Left lung (tissue), 10 donors: ENCODE data around the gene XPC. TPM values are rescaled to one million over a fixed set of nuclear protein-coding genes. Genes with fewer than 3 reads are reported as not detected.

Experiments
- ATAC-seq: fragments of 200-7000 bp; cut with Tn5 transposase; one replicate; pipeline ENCODE4 v1.9.1; 2020; ENCODE audit warnings: moderate library complexity
- DNase-seq, 4 donors: peaks; one replicate each; pipeline ENCODE4 v3.0.0-alpha.2; 2013 to 2020
- H3K27ac ChIP-seq, 2 donors: fragments of 200-600 bp; sonication (generic) in 1 of 2; one replicate each; pipeline versions ENCODE4 v1.5.0 to v1.8.0; 2020 to 2021
- H3K27me3 ChIP-seq, 2 donors: fragments of 200-600 bp; sonication (generic) in 1 of 2; one replicate each; pipeline versions ENCODE4 v1.5.0 to v1.8.0; 2020 to 2021
- H3K36me3 ChIP-seq, 2 donors: fragments of 200-600 bp; sonication (generic) in 1 of 2; one replicate each; pipeline versions ENCODE4 v1.5.0 to v1.8.0; 2020 to 2021
- H3K4me1 ChIP-seq, 2 donors: fragments of 200-600 bp; one replicate each; pipeline ENCODE4 v1.8.0; 2021
- H3K4me3 ChIP-seq, 2 donors: fragments of 200-600 bp; sonication (generic) in 1 of 2; one replicate each; pipeline versions ENCODE4 v1.5.0 to v1.8.0; 2020 to 2021; ENCODE audit warnings: mild to moderate bottlenecking in 1 of 2
- H3K9me3 ChIP-seq, 2 donors: fragments of 200-600 bp; sonication (generic) in 1 of 2; one replicate each; pipeline versions ENCODE4 v1.5.0 to v1.8.0; 2020 to 2021
- intact Hi-C, 2 donors: fragments of 100-400 bp; cut with DNase I; formaldehyde crosslinking; loops; one replicate each; pipeline versions ENCODE4 v1.11.2 to v1.14.2; 2022
- polyA plus RNA-seq, 6 donors: library from polyadenylated mRNA; unstranded; fragments of 120-200 nt; gene quantifications; one replicate each; pipeline ENCODE4 v1.2.1, GENCODE V29; 2013; ENCODE audit not compliant: insufficient read length in 6 of 6
- total RNA-seq, 2 donors: library from RNA; stranded (reverse); fragmentation: NEBNext Ultra II Directional; extraction: Animal tissue kit (Norgen Biotek cat#: 25700); gene quantifications; one replicate each; pipeline ENCODE4 v1.2.1, GENCODE V29; 2021
- TF ChIP-seq, protein P1 (sequence below), 2 donors: fragments of 200-600 bp; sonication (generic) in 1 of 2; IDR thresholded peaks; one replicate each; pipeline versions ENCODE4 v1.5.0 to v1.8.0; 2021; ENCODE audit warnings: antibody characterized with exemption in 2 of 2
- donor health status: DM: no; HTN: yes; CAD: no.
- donor health status: DM: no; HTN: no; CAD: no.

XPC gene
- total and polyA plus RNA-seq, 8 donors, result 23.9 to 47.6 (median 43.2) TPM

DNA sequence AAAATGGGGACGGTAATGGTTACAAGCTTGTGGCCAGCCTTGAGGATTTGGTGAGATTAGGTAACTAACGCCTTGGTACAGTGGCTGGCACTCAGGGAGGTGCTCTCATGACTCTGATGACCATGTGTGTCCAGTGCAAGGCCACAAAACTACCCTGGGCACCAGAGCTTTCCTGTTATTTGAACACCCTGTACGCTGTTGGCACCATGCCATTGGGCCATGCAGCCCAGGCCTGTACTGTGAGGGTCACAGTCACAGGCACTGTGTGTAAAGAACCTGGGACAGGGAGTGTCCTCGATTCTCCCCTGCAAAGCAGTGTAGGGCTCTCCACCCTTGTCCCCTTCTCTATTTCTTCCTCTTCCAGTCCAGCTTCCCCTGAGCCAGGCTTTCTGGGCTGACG, 47.3 kb downstream of the XPC start:
- Histone ChIP-seq H3K9me3 (no peaks in the 10 kb centered on the region), H3K36me3 (peaks cover 5 to 92% of the 10 kb centered on the region in 2 donors), H3K27me3 (no peaks in the 10 kb centered on the region), H3K27ac (no peak overlapping the region), H3K4me1 (peaks cover 6 to 20% of the 10 kb centered on the region in 2 donors), H3K4me3 (no peak overlapping the region)
- TF ChIP-seq, protein P1, sequence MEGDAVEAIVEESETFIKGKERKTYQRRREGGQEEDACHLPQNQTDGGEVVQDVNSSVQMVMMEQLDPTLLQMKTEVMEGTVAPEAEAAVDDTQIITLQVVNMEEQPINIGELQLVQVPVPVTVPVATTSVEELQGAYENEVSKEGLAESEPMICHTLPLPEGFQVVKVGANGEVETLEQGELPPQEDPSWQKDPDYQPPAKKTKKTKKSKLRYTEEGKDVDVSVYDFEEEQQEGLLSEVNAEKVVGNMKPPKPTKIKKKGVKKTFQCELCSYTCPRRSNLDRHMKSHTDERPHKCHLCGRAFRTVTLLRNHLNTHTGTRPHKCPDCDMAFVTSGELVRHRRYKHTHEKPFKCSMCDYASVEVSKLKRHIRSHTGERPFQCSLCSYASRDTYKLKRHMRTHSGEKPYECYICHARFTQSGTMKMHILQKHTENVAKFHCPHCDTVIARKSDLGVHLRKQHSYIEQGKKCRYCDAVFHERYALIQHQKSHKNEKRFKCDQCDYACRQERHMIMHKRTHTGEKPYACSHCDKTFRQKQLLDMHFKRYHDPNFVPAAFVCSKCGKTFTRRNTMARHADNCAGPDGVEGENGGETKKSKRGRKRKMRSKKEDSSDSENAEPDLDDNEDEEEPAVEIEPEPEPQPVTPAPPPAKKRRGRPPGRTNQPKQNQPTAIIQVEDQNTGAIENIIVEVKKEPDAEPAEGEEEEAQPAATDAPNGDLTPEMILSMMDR (IDR thresholded peaks at IDR 0.05), result no peak
- DNase-seq (no peak), ATAC-seq (no peak)
- intact Hi-C loops, result no loop called here

- TF ChIP-seq, protein P1 (IDR thresholded peaks at IDR 0.05), result no peak
- DNase-seq, result no peak
Observed at GRCh38 chr3:14130707-14131106, 47.7 kb downstream of the XPC start.

GRCh38 chr3:14130230-14130629, 48.2 kb downstream of the XPC start:
- peaks cover 5 to 83% of the 10 kb centered on the region in 2 donors for H3K36me3 ChIP-seq
- no peaks in the 10 kb centered on the region for H3K9me3 ChIP-seq
- no peak overlapping the region for H3K4me3 ChIP-seq
- no peak overlapping the region for H3K27ac ChIP-seq
- ATAC-seq (no peak), DNase-seq (no peak)
- intact Hi-C loops, result no loop called here
- TF ChIP-seq, protein P1 (IDR thresholded peaks at IDR 0.05), result no peak
- peaks cover 10 to 26% of the 10 kb centered on the region in 2 donors for H3K4me1 ChIP-seq
- no peaks in the 10 kb centered on the region for H3K27me3 ChIP-seq

More at GRCh38 chr3:14130707-14131106, 47.7 kb downstream of the XPC start:
- ATAC-seq, result no peak
- Histone ChIP-seq H3K9me3 (no peaks in the 10 kb centered on the region), H3K4me3 (no peak overlapping the region), H3K27ac (no peak overlapping the region), H3K4me1 (peaks cover 10 to 24% of the 10 kb centered on the region in 2 donors), H3K36me3 (peaks cover 5 to 87% of the 10 kb centered on the region in 2 donors), H3K27me3 (no peaks in the 10 kb centered on the region)
- intact Hi-C loops, result no loop called here

DNA sequence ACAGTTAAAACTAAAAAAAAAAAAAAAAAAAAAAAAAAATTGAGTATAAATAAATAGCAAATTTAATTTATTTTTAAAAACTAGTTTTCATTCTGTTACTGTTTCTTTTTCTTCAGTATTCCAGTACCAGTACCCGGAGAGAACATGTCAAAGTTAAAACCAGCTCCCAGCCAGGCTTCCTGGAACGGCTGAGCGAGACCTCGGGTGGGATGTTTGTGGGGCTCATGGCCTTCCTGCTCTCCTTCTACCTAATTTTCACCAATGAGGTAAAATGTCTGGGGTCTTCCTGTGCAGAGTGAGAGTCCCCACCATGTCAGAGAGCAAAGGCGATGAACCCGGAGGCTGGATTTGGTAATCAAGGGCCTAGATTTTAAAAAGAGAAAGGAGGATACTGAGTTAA, 49.1 kb downstream of the XPC start:
- TF ChIP-seq, protein P1 (IDR thresholded peaks at IDR 0.05), result no peak
- H3K36me3 ChIP-seq, result peaks cover 5 to 73% of the 10 kb centered on the region in 2 donors
- DNase-seq, result no peak
- H3K4me1 ChIP-seq, result peaks cover 10 to 26% of the 10 kb centered on the region in 2 donors
- no peaks in the 10 kb centered on the region for H3K27me3 ChIP-seq
- no peak overlapping the region for H3K27ac ChIP-seq
- intact Hi-C loops, result no loop called here
- no peak for ATAC-seq
- H3K9me3 ChIP-seq, result no peaks in the 10 kb centered on the region
- H3K4me3 ChIP-seq, result no peak overlapping the region

- H3K9me3 ChIP-seq, result no peaks in the 10 kb centered on the region
- no peaks in the 10 kb centered on the region for H3K27me3 ChIP-seq
- no peak for DNase-seq
- TF ChIP-seq, protein P1 (IDR thresholded peaks at IDR 0.05), result no peak
- H3K4me1 ChIP-seq, result peaks cover 11 to 30% of the 10 kb centered on the region in 2 donors
- H3K4me3 ChIP-seq, result no peak overlapping the region
- no peak for ATAC-seq
- H3K27ac ChIP-seq, result no peak overlapping the region
- H3K36me3 ChIP-seq, result peaks cover 5 to 67% of the 10 kb centered on the region in 2 donors
- intact Hi-C loops, result no loop called here
Observed at GRCh38 chr3:14128724-14129123, 49.7 kb downstream of the XPC start.
